ENCODE data around the gene ANO7.

The ANO7 gene

GRCh38 chr2:241213567-241213966 is 25.1 kb downstream of the ANO7 start:
- TF ChIP-seq, protein P1, sequence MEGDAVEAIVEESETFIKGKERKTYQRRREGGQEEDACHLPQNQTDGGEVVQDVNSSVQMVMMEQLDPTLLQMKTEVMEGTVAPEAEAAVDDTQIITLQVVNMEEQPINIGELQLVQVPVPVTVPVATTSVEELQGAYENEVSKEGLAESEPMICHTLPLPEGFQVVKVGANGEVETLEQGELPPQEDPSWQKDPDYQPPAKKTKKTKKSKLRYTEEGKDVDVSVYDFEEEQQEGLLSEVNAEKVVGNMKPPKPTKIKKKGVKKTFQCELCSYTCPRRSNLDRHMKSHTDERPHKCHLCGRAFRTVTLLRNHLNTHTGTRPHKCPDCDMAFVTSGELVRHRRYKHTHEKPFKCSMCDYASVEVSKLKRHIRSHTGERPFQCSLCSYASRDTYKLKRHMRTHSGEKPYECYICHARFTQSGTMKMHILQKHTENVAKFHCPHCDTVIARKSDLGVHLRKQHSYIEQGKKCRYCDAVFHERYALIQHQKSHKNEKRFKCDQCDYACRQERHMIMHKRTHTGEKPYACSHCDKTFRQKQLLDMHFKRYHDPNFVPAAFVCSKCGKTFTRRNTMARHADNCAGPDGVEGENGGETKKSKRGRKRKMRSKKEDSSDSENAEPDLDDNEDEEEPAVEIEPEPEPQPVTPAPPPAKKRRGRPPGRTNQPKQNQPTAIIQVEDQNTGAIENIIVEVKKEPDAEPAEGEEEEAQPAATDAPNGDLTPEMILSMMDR (IDR thresholded peaks at IDR 0.05; ENCODE audit: low read length), result no peak
- TF ChIP-seq EZH2 (optimal IDR thresholded peaks at IDR 0.05; ENCODE audit: low read depth, low read length) (no peak), EZH2phosphoT487 (IDR thresholded peaks at IDR 0.05; ENCODE audit: low read length) (no peak)
- H3K27me3 ChIP-seq (replicated peaks; ENCODE audit: insufficient read depth, low read length), result peaks cover 49% of the 10 kb centered on the region
- H3K36me3 ChIP-seq (replicated peaks; ENCODE audit: insufficient read depth, low read length), result no peaks in the 10 kb centered on the region
- no peak for DNase-seq
- no peak overlapping the region for H3K27ac ChIP-seq (ENCODE audit: low read length)
- H3K4me3 ChIP-seq (ENCODE audit: low read length), result no peak overlapping the region
- no peaks in the 10 kb centered on the region for H3K9me2 ChIP-seq (replicated peaks; ENCODE audit: insufficient read depth, low read length)
- H4K20me1 ChIP-seq (ENCODE audit: insufficient read depth, low read length), result no peaks in the 10 kb centered on the region
- H3F3A ChIP-seq (ENCODE audit: insufficient read depth, low read length), result no peaks in the 10 kb centered on the region
- H3K9ac ChIP-seq (ENCODE audit: low read length), result no peak overlapping the region
- no peak overlapping the region for H3K4me2 ChIP-seq (ENCODE audit: low read depth, low read length)
- H3K9me3 ChIP-seq (replicated peaks; ENCODE audit: insufficient read depth, low read length), result no peaks in the 10 kb centered on the region
- H2AFZ ChIP-seq (ENCODE audit: low read length), result no peak overlapping the region
- H3K79me2 ChIP-seq (ENCODE audit: low read length), result no peaks in the 10 kb centered on the region
- H3K4me1 ChIP-seq (ENCODE audit: low read length), result no peaks in the 10 kb centered on the region

DNA sequence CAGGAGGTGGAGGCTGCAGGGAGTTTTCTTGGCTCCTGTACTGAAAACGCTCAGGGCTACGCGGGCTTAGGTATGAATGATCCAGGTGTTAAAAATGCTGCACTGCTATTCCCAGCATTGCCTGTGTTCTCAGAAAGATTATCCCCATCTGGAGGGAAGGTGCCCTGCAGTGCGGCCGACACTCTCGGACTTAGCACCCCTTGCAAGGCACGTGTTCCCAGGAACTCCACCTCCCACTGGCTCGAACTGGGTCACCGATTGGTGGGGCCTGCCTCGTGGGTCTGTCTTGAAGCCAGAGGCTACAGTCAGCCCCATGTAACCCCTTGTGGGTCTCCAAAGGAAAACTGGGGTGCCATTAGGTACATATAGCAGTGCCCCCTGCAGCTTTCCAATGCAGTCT is 25.7 kb downstream of the ANO7 start:
- Histone ChIP-seq H2AFZ (ENCODE audit: low read length) (no peak overlapping the region), H4K20me1 (ENCODE audit: insufficient read depth, low read length) (no peaks in the 10 kb centered on the region), H3F3A (ENCODE audit: insufficient read depth, low read length) (no peaks in the 10 kb centered on the region), H3K4me3 (ENCODE audit: low read length) (no peak overlapping the region), H3K9me2 (replicated peaks; ENCODE audit: insufficient read depth, low read length) (no peaks in the 10 kb centered on the region), H3K79me2 (ENCODE audit: low read length) (no peaks in the 10 kb centered on the region), H3K36me3 (replicated peaks; ENCODE audit: insufficient read depth, low read length) (no peaks in the 10 kb centered on the region), H3K27me3 (replicated peaks; ENCODE audit: insufficient read depth, low read length) (peaks cover 45% of the 10 kb centered on the region), H3K4me1 (ENCODE audit: low read length) (no peaks in the 10 kb centered on the region), H3K4me2 (ENCODE audit: low read depth, low read length) (no peak overlapping the region), H3K9me3 (replicated peaks; ENCODE audit: insufficient read depth, low read length) (no peaks in the 10 kb centered on the region), H3K27ac (ENCODE audit: low read length) (no peak overlapping the region), H3K9ac (ENCODE audit: low read length) (no peak overlapping the region)
- no peak for DNase-seq
- TF ChIP-seq EZH2phosphoT487 (IDR thresholded peaks at IDR 0.05; ENCODE audit: low read length) (no peak), EZH2 (optimal IDR thresholded peaks at IDR 0.05; ENCODE audit: low read depth, low read length) (no peak)
- TF ChIP-seq, protein P1 (IDR thresholded peaks at IDR 0.05; ENCODE audit: low read length), result no peak

- Histone ChIP-seq H3K27ac (ENCODE audit: low read length) (no peak overlapping the region), H3K36me3 (replicated peaks; ENCODE audit: insufficient read depth, low read length) (no peaks in the 10 kb centered on the region), H3K4me1 (ENCODE audit: low read length) (no peaks in the 10 kb centered on the region), H4K20me1 (ENCODE audit: insufficient read depth, low read length) (no peaks in the 10 kb centered on the region), H3K4me3 (ENCODE audit: low read length) (no peak overlapping the region), H3K79me2 (ENCODE audit: low read length) (no peaks in the 10 kb centered on the region), H3K9me3 (replicated peaks; ENCODE audit: insufficient read depth, low read length) (no peaks in the 10 kb centered on the region), H3K9ac (ENCODE audit: low read length) (no peak overlapping the region), H3K9me2 (replicated peaks; ENCODE audit: insufficient read depth, low read length) (no peaks in the 10 kb centered on the region), H3K4me2 (ENCODE audit: low read depth, low read length) (no peak overlapping the region), H2AFZ (ENCODE audit: low read length) (no peak overlapping the region), H3F3A (ENCODE audit: insufficient read depth, low read length) (no peaks in the 10 kb centered on the region), H3K27me3 (replicated peaks; ENCODE audit: insufficient read depth, low read length) (peaks cover 40% of the 10 kb centered on the region)
- DNase-seq, result no peak
- TF ChIP-seq EZH2 (optimal IDR thresholded peaks at IDR 0.05; ENCODE audit: low read depth, low read length) (no peak), EZH2phosphoT487 (IDR thresholded peaks at IDR 0.05; ENCODE audit: low read length) (no peak)
- TF ChIP-seq, protein P1 (IDR thresholded peaks at IDR 0.05; ENCODE audit: low read length), result no peak
Observed at GRCh38 chr2:241214766-241215165, 26.3 kb downstream of the ANO7 start.

Data from MM.1S (cell line).